Measurements from ENCODE around the gene ZNF32.

- TF ChIP-seq, protein P1, sequence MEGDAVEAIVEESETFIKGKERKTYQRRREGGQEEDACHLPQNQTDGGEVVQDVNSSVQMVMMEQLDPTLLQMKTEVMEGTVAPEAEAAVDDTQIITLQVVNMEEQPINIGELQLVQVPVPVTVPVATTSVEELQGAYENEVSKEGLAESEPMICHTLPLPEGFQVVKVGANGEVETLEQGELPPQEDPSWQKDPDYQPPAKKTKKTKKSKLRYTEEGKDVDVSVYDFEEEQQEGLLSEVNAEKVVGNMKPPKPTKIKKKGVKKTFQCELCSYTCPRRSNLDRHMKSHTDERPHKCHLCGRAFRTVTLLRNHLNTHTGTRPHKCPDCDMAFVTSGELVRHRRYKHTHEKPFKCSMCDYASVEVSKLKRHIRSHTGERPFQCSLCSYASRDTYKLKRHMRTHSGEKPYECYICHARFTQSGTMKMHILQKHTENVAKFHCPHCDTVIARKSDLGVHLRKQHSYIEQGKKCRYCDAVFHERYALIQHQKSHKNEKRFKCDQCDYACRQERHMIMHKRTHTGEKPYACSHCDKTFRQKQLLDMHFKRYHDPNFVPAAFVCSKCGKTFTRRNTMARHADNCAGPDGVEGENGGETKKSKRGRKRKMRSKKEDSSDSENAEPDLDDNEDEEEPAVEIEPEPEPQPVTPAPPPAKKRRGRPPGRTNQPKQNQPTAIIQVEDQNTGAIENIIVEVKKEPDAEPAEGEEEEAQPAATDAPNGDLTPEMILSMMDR (IDR thresholded peaks at IDR 0.05; ENCODE audit: insufficient read depth, low read length), result no peak
- TF ChIP-seq POLR2AphosphoS5 (IDR thresholded peaks at IDR 0.05; ENCODE audit: low read depth) (no peak), GABPA (IDR thresholded peaks at IDR 0.05; ENCODE audit: low read depth) (no peak), REST (IDR thresholded peaks at IDR 0.05; ENCODE audit: insufficient replicate concordance, low read depth) (no peak)
Observed at GRCh38 chr10:43607199-43607573, 41.5 kb downstream of the ZNF32 start.
